Measurements from ENCODE around the gene WDR91.
A peak's percentile ranks its signal among the peaks of the same experiment; 100 is the strongest.

GRCh38 chr7:135169141-135169963 lies 42.0 kb downstream of the WDR91 start:
- TF ChIP-seq CTCF (IDR thresholded peaks at IDR 0.05) (peak; percentile 68), SIN3A (IDR thresholded peaks at IDR 0.05; ENCODE audit: borderline replicate concordance, insufficient read depth, low read depth, low read length) (no peak), POLR2AphosphoS5 (IDR thresholded peaks at IDR 0.05; ENCODE audit: low read depth, low read length) (no peak), REST (IDR thresholded peaks at IDR 0.05; ENCODE audit: insufficient read depth in 1 of 2, low read depth in 2 of 2, low read length in 1 of 2) (no peak), TCF7L2 (IDR thresholded peaks at IDR 0.05; ENCODE audit: low read depth, low read length) (no peak)
